Right renal pelvis (tissue), 4 donors: ENCODE measurements around the gene C2CD4C. TPM values are rescaled to one million over a fixed set of nuclear protein-coding genes. Genes with fewer than 3 reads are reported as not detected.
"Not testable (repeated sequence)": the region's sequence is repeated elsewhere in the genome, so short reads cannot be mapped to it uniquely, and the experiment has no call there.

Experiments used
- DNase-seq, 4 donors: peaks; one replicate each; pipeline ENCODE4 v3.0.0-alpha.2; 2013; ENCODE audit warnings: low read depth in 4 of 4, low spot score in 3 of 4, missing footprints in 1 of 4
- polyA plus RNA-seq, 4 donors: library from polyadenylated mRNA; unstranded; fragments of 120-200 nt; gene quantifications; one replicate each; pipeline ENCODE4 v1.2.1, GENCODE V29; 2013; ENCODE audit not compliant: insufficient read length in 4 of 4

C2CD4C gene
- polyA plus RNA-seq, 4 donors: 1.4 to 3.4 (median 1.8) TPM

GRCh38 chr19:418761-419671, 10.1 kb upstream of the C2CD4C start:
- DNase-seq: no peak

GRCh38 chr19:416416-416815, 7.5 kb upstream of the C2CD4C start:
- no peak for DNase-seq

GRCh38 chr19:415292-415691, 6.3 kb upstream of the C2CD4C start:
- no peak for DNase-seq

GRCh38 chr19:413756-414420, 4.9 kb upstream of the C2CD4C start:
- DNase-seq: no peak

GRCh38 chr19:412356-413355, 3.7 kb upstream of the C2CD4C start:
- DNase-seq: no peak

GRCh38 chr19:411723-412355, 2.9 kb upstream of the C2CD4C start:
- no peak for DNase-seq

GRCh38 chr19:411121-411722, 2.3 kb upstream of the C2CD4C start:
- not testable (repeated sequence) for DNase-seq

- DNase-seq: no peak
These were observed 1.4 kb upstream of the C2CD4C start for GRCh38 chr19:410243-410781.

GRCh38 chr19:409516-410242, 732 bp upstream of the C2CD4C start:
- DNase-seq: no peak

- DNase-seq: no peak
These were observed 476 bp downstream of the C2CD4C start for GRCh38 chr19:408441-408901.

GRCh38 chr19:407511-408440, 1.2 kb downstream of the C2CD4C start:
- DNase-seq: no peak

GRCh38 chr19:406971-407510, 1.9 kb downstream of the C2CD4C start:
- DNase-seq: no peak

- DNase-seq: no peak
These were observed 2.7 kb downstream of the C2CD4C start for GRCh38 chr19:406135-406781.

- no peak for DNase-seq
These were observed 3.6 kb downstream of the C2CD4C start for GRCh38 chr19:405121-405965.

GRCh38 chr19:403221-404027, 5.5 kb downstream of the C2CD4C start:
- no peak for DNase-seq
